ENCODE results near the gene KCNK10.

Gene KCNK10

GRCh38 chr14:88321692-88322503, 1.2 kb downstream of the KCNK10 start:
- DNase-seq, result no peak

GRCh38 chr14:88318406-88318805, 4.7 kb downstream of the KCNK10 start:
- DNase-seq, result no peak

GRCh38 chr14:88316521-88316920, 6.5 kb downstream of the KCNK10 start:
- no peak for DNase-seq

GRCh38 chr14:88312257-88312656, 10.8 kb downstream of the KCNK10 start:
- DNase-seq, result no peak

GRCh38 chr14:88311780-88312179, 11.3 kb downstream of the KCNK10 start:
- no peak for DNase-seq

- no peak for DNase-seq
Observed at GRCh38 chr14:88310449-88310848, 12.6 kb downstream of the KCNK10 start.

GRCh38 chr14:88310021-88310420, 13.0 kb downstream of the KCNK10 start:
- no peak for DNase-seq

GRCh38 chr14:88305528-88306322, 17.3 kb downstream of the KCNK10 start:
- DNase-seq, result no peak

- DNase-seq, result no peak
Observed at GRCh38 chr14:88303041-88303440, 20.0 kb downstream of the KCNK10 start.

- no peak for DNase-seq
Observed at GRCh38 chr14:88301381-88301780, 21.7 kb downstream of the KCNK10 start.

GRCh38 chr14:88300817-88301216, 22.3 kb downstream of the KCNK10 start:
- no peak for DNase-seq

- no peak for DNase-seq
Observed at GRCh38 chr14:88299865-88300530, 23.1 kb downstream of the KCNK10 start.

- DNase-seq, result no peak
Observed at GRCh38 chr14:88297306-88297705, 25.8 kb downstream of the KCNK10 start.

- no peak for DNase-seq
Observed at GRCh38 chr14:88296351-88296750, 26.7 kb downstream of the KCNK10 start.

GRCh38 chr14:88289996-88290395, 33.1 kb downstream of the KCNK10 start:
- DNase-seq, result no peak

GRCh38 chr14:88289234-88289633, 33.8 kb downstream of the KCNK10 start:
- no peak for DNase-seq

- no peak for DNase-seq
Observed at GRCh38 chr14:88286309-88286708, 36.8 kb downstream of the KCNK10 start.

- DNase-seq, result no peak
Observed at GRCh38 chr14:88281447-88281846, 41.6 kb downstream of the KCNK10 start.

- no peak for DNase-seq
Observed at GRCh38 chr14:88276923-88277596, 46.0 kb downstream of the KCNK10 start.

- DNase-seq, result no peak
Observed at GRCh38 chr14:88272390-88273269, 50.4 kb downstream of the KCNK10 start.

GRCh38 chr14:88271205-88271604, 51.9 kb downstream of the KCNK10 start:
- DNase-seq, result no peak

- no peak for DNase-seq
Observed at GRCh38 chr14:88270776-88271175, 52.3 kb downstream of the KCNK10 start.

Data from T-helper 9 cell (primary cell).